Loucy (cell line): Measurements from ENCODE around the gene GALNT7.

Source experiments
- EZH2phosphoT487 ChIP-seq: fragments of 200-600 bp; IDR thresholded peaks from 2 replicates; pipeline ENCODE4 v1.6.1; 2018; ENCODE audit warnings: antibody characterized with exemption, mild to moderate bottlenecking, moderate library complexity, borderline replicate concordance
- TF ChIP-seq, protein P1 (sequence below): fragments of 200-600 bp; sonication (generic); conservative IDR thresholded peaks from 2 replicates; pipeline ENCODE4 v1.5.1; 2014; ENCODE audit warnings: mild to moderate bottlenecking, antibody characterized with exemption, low read length

- TF ChIP-seq, protein P1, sequence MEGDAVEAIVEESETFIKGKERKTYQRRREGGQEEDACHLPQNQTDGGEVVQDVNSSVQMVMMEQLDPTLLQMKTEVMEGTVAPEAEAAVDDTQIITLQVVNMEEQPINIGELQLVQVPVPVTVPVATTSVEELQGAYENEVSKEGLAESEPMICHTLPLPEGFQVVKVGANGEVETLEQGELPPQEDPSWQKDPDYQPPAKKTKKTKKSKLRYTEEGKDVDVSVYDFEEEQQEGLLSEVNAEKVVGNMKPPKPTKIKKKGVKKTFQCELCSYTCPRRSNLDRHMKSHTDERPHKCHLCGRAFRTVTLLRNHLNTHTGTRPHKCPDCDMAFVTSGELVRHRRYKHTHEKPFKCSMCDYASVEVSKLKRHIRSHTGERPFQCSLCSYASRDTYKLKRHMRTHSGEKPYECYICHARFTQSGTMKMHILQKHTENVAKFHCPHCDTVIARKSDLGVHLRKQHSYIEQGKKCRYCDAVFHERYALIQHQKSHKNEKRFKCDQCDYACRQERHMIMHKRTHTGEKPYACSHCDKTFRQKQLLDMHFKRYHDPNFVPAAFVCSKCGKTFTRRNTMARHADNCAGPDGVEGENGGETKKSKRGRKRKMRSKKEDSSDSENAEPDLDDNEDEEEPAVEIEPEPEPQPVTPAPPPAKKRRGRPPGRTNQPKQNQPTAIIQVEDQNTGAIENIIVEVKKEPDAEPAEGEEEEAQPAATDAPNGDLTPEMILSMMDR: no peak
- no peak for TF ChIP-seq EZH2phosphoT487
These were observed 30.9 kb downstream of the GALNT7 start for GRCh38 chr4:173199553-173199952.
